Sigmoid colon (tissue), 4 donors: ENCODE measurements around the gene CYTH3.

Source experiments
- CTCF ChIP-seq, 4 experiments: fragments of 450-650 bp in 3 of 4; fragments of 200-600 bp in 1 of 4; IDR thresholded peaks; one replicate each; pipeline ENCODE4 v1.5.1; 2016 to 2019; ENCODE audit warnings: antibody characterized with exemption in 4 of 4, mild to moderate bottlenecking in 3 of 4, moderate library complexity in 2 of 4
- POLR2AphosphoS5 ChIP-seq, 4 donors: sonication (generic); formaldehyde crosslinking; IDR thresholded peaks; one replicate each; pipeline ENCODE4 v1.6.1; 2017; ENCODE audit warnings: antibody characterized with exemption in 4 of 4

GRCh38 chr7:6232534-6232933 is 39.9 kb downstream of the CYTH3 start:
- TF ChIP-seq POLR2AphosphoS5 (IDR thresholded peaks at IDR 0.05) = no peak
- no peak for TF ChIP-seq CTCF (IDR thresholded peaks at IDR 0.05)
